Measurements from ENCODE around the gene ALDH1L1. TPM values are rescaled to one million over a fixed set of nuclear protein-coding genes. Genes with fewer than 3 reads are reported as not detected.

The ALDH1L1 gene
- total and polyA plus RNA-seq, 8 donors: 1.4 to 17.4 (median 5.2) TPM

- Histone ChIP-seq H3K36me3 (peaks cover 0 to 3% (median 0%) of the 10 kb centered on the region in 4 donors), H3K9me3 (no peaks in the 10 kb centered on the region), H3K27me3 (peaks cover 0 to 4% (median 0%) of the 10 kb centered on the region in 3 donors), H3K4me1 (no peaks in the 10 kb centered on the region), H3K4me3 (no peak overlapping the region), H3K27ac (no peak overlapping the region)
- peak in 1 of 2 donors; percentile 17 for DNase-seq
- intact Hi-C loops (cut with DNase I; ENCODE audit: low total_unique reads): loop anchor here (10.0 kb wide), 1 partner anchor 275 kb away; the partner anchor contains the start of gene CFAP100
- TF ChIP-seq CTCF (IDR thresholded peaks at IDR 0.05) (no peak), EP300 (IDR thresholded peaks at IDR 0.05) (no peak), POLR2AphosphoS5 (IDR thresholded peaks at IDR 0.05) (no peak), POLR2A (IDR thresholded peaks at IDR 0.05) (no peak)
- WGBS, 5 donors: 84 to 94% (median 92%) methylated on average over 8 of the region's 8 CpGs
Measured at GRCh38 chr3:126119976-126120375, 60.4 kb downstream of the ALDH1L1 start.

GRCh38 chr3:126119008-126119675 is 61.2 kb downstream of the ALDH1L1 start:
- H3K36me3 ChIP-seq: peaks cover 0 to 7% (median 0%) of the 10 kb centered on the region in 4 donors
- H3K9me3 ChIP-seq: no peaks in the 10 kb centered on the region
- H3K4me3 ChIP-seq: no peak overlapping the region
- 76 to 85% (median 81%) methylated on average over 7 of the region's 7 CpGs for WGBS, 5 donors
- TF ChIP-seq POLR2AphosphoS5 (IDR thresholded peaks at IDR 0.05): no peak
- TF ChIP-seq POLR2A (IDR thresholded peaks at IDR 0.05): no peak
- TF ChIP-seq CTCF (IDR thresholded peaks at IDR 0.05): no peak
- TF ChIP-seq EP300 (IDR thresholded peaks at IDR 0.05): no peak
- intact Hi-C loops (cut with DNase I; ENCODE audit: low total_unique reads): no loop called here
- H3K27me3 ChIP-seq: peaks cover 0 to 4% (median 0%) of the 10 kb centered on the region in 3 donors
- DNase-seq: peak in 1 of 2 donors; percentile 15
- H3K4me1 ChIP-seq: no peaks in the 10 kb centered on the region
- H3K27ac ChIP-seq: no peak overlapping the region

GRCh38 chr3:126118591-126118990 is 61.8 kb downstream of the ALDH1L1 start:
- no peak overlapping the region for H3K27ac ChIP-seq
- no peaks in the 10 kb centered on the region for H3K4me1 ChIP-seq
- peak in 1 of 2 donors; percentile 14 for DNase-seq
- no peaks in the 10 kb centered on the region for H3K9me3 ChIP-seq
- TF ChIP-seq CTCF (IDR thresholded peaks at IDR 0.05) (no peak), POLR2AphosphoS5 (IDR thresholded peaks at IDR 0.05) (no peak), POLR2A (IDR thresholded peaks at IDR 0.05) (no peak), EP300 (IDR thresholded peaks at IDR 0.05) (no peak)
- peaks cover 0 to 4% (median 0%) of the 10 kb centered on the region in 3 donors for H3K27me3 ChIP-seq
- peaks cover 0 to 7% (median 0%) of the 10 kb centered on the region in 4 donors for H3K36me3 ChIP-seq
- 73 to 87% (median 81%) methylated on average over 11 of the region's 11 CpGs for WGBS, 5 donors
- intact Hi-C loops (cut with DNase I; ENCODE audit: low total_unique reads): no loop called here
- H3K4me3 ChIP-seq: no peak overlapping the region

GRCh38 chr3:126117786-126118185 is 62.6 kb downstream of the ALDH1L1 start:
- Histone ChIP-seq H3K9me3 (no peaks in the 10 kb centered on the region), H3K4me1 (no peaks in the 10 kb centered on the region), H3K36me3 (peaks cover 0 to 7% (median 0%) of the 10 kb centered on the region in 4 donors), H3K4me3 (no peak overlapping the region), H3K27ac (no peak overlapping the region), H3K27me3 (peaks cover 0 to 4% (median 0%) of the 10 kb centered on the region in 3 donors)
- no peak for DNase-seq
- WGBS, 5 donors: 67 to 81% (median 72%) methylated on average over 7 to 9 of the region's 9 CpGs
- intact Hi-C loops (cut with DNase I; ENCODE audit: low total_unique reads): no loop called here
- TF ChIP-seq POLR2A (IDR thresholded peaks at IDR 0.05): no peak

GRCh38 chr3:126117212-126117611 is 63.2 kb downstream of the ALDH1L1 start:
- TF ChIP-seq POLR2AphosphoS5 (IDR thresholded peaks at IDR 0.05) (no peak), POLR2A (IDR thresholded peaks at IDR 0.05) (no peak), CTCF (IDR thresholded peaks at IDR 0.05) (no peak), EP300 (IDR thresholded peaks at IDR 0.05) (no peak)
- Histone ChIP-seq H3K9me3 (no peaks in the 10 kb centered on the region), H3K4me3 (no peak overlapping the region), H3K4me1 (no peaks in the 10 kb centered on the region), H3K27ac (no peak overlapping the region), H3K36me3 (peaks cover 0 to 7% (median 0%) of the 10 kb centered on the region in 4 donors), H3K27me3 (peaks cover 0 to 4% (median 0%) of the 10 kb centered on the region in 3 donors)
- intact Hi-C loops (cut with DNase I; ENCODE audit: low total_unique reads): no loop called here
- DNase-seq: no peak
- WGBS, 5 donors: 91 to 95% (median 94%) methylated on average over 3 of the region's 3 CpGs

Measured in stomach (tissue), 9 donors.